ENCODE results near the gene CLIP3. TPM values are rescaled to one million over a fixed set of nuclear protein-coding genes. Genes with fewer than 3 reads are reported as not detected.

The CLIP3 gene
- total and polyA plus RNA-seq, 2 of the 13 experiments (the other 11 are each of a cell fraction or from before 2014, with no cell fraction given) = 0.15 to 1.2 TPM

DNA sequence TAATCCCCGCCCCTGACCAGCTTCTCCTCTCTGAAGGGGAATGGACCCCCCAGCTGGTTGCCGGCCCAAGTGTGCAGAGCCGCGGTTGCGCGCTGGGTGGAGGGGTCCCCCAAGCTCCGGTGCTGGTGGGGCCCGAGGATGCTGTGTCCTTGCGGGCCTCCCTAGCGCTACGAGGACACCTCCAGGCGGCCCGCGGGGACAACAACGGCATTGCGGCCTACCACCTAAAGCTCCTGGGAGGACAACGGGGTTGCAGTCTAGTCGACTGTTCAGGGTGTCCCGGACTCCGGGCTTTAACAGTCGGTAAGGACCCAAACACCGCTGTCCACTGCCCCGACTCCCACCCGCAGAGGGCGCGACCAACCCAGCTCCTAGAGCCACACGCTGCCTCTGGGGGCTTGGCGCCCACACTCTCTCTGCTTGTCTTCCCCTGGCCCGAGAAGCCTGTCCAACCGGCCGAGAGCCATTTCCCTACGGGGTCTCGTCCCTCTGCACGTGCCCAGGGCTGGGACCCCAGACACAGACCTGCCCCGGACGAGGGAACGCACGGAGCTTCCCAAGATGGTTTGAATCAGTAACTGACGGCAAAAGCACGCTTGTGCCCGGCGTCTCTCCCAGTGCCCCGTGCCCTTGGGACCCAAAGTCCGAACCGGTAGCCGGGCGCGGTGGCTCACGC, 38.6 kb downstream of the CLIP3 start:
- 91% methylated on average over 24 of the region's 49 CpGs for WGBS (ENCODE audit: low lambda C conversion rate)
- intact Hi-C loops (cut with micrococcal nuclease; ENCODE audit: unreplicated experiment) (no loop called here), in situ Hi-C loops (cut with HindIII; ENCODE audit: extremely low pct_ligation_motif_present, low pct_unique_long_range_greater_than_20kb) (no loop called here)
- no peak for ATAC-seq
- Histone ChIP-seq H3K79me2 (ENCODE audit: insufficient read depth, low read length) (peaks cover 24% of the 10 kb centered on the region), H3K4me2 (ENCODE audit: low read depth, low read length) (no peak overlapping the region; the same call in 1 of the 2 replicates), H3K27me3 (ENCODE audit: control insufficient read depth in 1 of 2, insufficient read depth in 2 of 2, low read length in 2 of 2) (no peaks in the 10 kb centered on the region), H4K20me1 (ENCODE audit: insufficient read depth, low read length) (peaks cover 6% of the 10 kb centered on the region), H3K4me3 (replicated peaks in 1 of 3; ENCODE audit: insufficient read depth in 1 of 3, low read depth in 2 of 3, low read length in 3 of 3) (no peak overlapping the region), H3K36me3 (replicated peaks in 1 of 2; ENCODE audit: control insufficient read depth in 1 of 2, insufficient read depth in 2 of 2, low read length in 2 of 2) (peaks cover 4 to 6% of the 10 kb centered on the region in 2 experiments; a peak in 2 of 5 replicates), H3K4me1 (ENCODE audit: insufficient read depth, low read length) (peaks cover 48% of the 10 kb centered on the region), H3K9me3 (ENCODE audit: low read length) (no peaks in the 10 kb centered on the region), H2AFZ (ENCODE audit: low read length) (no peak overlapping the region), H3K27ac (ENCODE audit: extremely low read length, insufficient read depth, low read length) (no peak overlapping the region), H3K9ac (ENCODE audit: insufficient read depth, low read depth, low read length) (no peak overlapping the region; the same call in 1 of the 2 replicates)
- no peak for DNase-seq (ENCODE audit: low spot score)
- POLR2A ChIA-PET = interaction anchor here (4.2 kb wide), 1 partner anchor 60 kb away, joined by 14 read pairs; the partner anchor contains the start of genes THAP8 and WDR62
- CTCF ChIA-PET (ENCODE audit: low intra/inter-chr PET ratio, low total read pairs) = no interaction called here
- FAIRE-seq = no peak
- BruUV-seq (replicated peaks) = no TSS peak
- TF ChIP-seq ZFYVE20 (CRISPR knock-in tag; IDR thresholded peaks at IDR 0.05; ENCODE audit: borderline replicate concordance, low read depth) = no peak
- no peak for TF ChIP-seq SMC3 (IDR thresholded peaks at IDR 0.05; ENCODE audit: low read length)
- TF ChIP-seq ZNF253 (CRISPR knock-in tag; IDR thresholded peaks at IDR 0.05; ENCODE audit: borderline replicate concordance) = peak; percentile 27; the same call in 1 of the 2 replicates
- no peak for TF ChIP-seq RELA (CRISPR knock-in tag; IDR thresholded peaks at IDR 0.05)
- peak; percentile 84 for TF ChIP-seq ZBTB33 (CRISPR knock-in tag; IDR thresholded peaks at IDR 0.05)
- TF ChIP-seq MYC (CRISPR knock-in tag; IDR thresholded peaks at IDR 0.05; ENCODE audit: borderline replicate concordance) = 0 out of 2 replicates have a peak, but pooled peaks have one; percentile 15
- TF ChIP-seq MED13 (CRISPR knock-in tag; IDR thresholded peaks at IDR 0.05) = 0 out of 2 replicates have a peak, but pooled peaks have one; percentile 13
- TF ChIP-seq CEBPG (CRISPR knock-in tag; IDR thresholded peaks at IDR 0.05) = no peak
- TF ChIP-seq, protein P1, sequence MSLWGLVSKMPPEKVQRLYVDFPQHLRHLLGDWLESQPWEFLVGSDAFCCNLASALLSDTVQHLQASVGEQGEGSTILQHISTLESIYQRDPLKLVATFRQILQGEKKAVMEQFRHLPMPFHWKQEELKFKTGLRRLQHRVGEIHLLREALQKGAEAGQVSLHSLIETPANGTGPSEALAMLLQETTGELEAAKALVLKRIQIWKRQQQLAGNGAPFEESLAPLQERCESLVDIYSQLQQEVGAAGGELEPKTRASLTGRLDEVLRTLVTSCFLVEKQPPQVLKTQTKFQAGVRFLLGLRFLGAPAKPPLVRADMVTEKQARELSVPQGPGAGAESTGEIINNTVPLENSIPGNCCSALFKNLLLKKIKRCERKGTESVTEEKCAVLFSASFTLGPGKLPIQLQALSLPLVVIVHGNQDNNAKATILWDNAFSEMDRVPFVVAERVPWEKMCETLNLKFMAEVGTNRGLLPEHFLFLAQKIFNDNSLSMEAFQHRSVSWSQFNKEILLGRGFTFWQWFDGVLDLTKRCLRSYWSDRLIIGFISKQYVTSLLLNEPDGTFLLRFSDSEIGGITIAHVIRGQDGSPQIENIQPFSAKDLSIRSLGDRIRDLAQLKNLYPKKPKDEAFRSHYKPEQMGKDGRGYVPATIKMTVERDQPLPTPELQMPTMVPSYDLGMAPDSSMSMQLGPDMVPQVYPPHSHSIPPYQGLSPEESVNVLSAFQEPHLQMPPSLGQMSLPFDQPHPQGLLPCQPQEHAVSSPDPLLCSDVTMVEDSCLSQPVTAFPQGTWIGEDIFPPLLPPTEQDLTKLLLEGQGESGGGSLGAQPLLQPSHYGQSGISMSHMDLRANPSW (CRISPR knock-in tag; IDR thresholded peaks at IDR 0.05; ENCODE audit: borderline replicate concordance) = no peak
- no peak for TF ChIP-seq RORA (CRISPR knock-in tag; IDR thresholded peaks at IDR 0.05)
- peak; percentile 78 for TF ChIP-seq ZBTB38 (CRISPR knock-in tag; IDR thresholded peaks at IDR 0.05)
- TF ChIP-seq ZNF687 (CRISPR knock-in tag; IDR thresholded peaks at IDR 0.05) = no peak
- TF ChIP-seq, protein P2, sequence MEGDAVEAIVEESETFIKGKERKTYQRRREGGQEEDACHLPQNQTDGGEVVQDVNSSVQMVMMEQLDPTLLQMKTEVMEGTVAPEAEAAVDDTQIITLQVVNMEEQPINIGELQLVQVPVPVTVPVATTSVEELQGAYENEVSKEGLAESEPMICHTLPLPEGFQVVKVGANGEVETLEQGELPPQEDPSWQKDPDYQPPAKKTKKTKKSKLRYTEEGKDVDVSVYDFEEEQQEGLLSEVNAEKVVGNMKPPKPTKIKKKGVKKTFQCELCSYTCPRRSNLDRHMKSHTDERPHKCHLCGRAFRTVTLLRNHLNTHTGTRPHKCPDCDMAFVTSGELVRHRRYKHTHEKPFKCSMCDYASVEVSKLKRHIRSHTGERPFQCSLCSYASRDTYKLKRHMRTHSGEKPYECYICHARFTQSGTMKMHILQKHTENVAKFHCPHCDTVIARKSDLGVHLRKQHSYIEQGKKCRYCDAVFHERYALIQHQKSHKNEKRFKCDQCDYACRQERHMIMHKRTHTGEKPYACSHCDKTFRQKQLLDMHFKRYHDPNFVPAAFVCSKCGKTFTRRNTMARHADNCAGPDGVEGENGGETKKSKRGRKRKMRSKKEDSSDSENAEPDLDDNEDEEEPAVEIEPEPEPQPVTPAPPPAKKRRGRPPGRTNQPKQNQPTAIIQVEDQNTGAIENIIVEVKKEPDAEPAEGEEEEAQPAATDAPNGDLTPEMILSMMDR (CRISPR knock-in tag; IDR thresholded peaks at IDR 0.05) = peak; percentile 41; the same call in 1 of the 2 replicates

Measured in HepG2 (cell line).